ENCODE data around the gene ADM2. TPM values are rescaled to one million over a fixed set of nuclear protein-coding genes. Genes with fewer than 3 reads are reported as not detected.
A peak's percentile ranks its signal among the peaks of the same experiment; 100 is the strongest.

ADM2 gene
- total RNA-seq, 1 experiment from 2014 or later, result 10.9 TPM

- no peak for TF ChIP-seq FOXP4 (CRISPR knock-in tag; IDR thresholded peaks at IDR 0.05)
- no peak for TF ChIP-seq NFE2L1 (CRISPR knock-in tag; IDR thresholded peaks at IDR 0.05)
- no peak for TF ChIP-seq JUN (CRISPR knock-in tag; IDR thresholded peaks at IDR 0.05)
- no peak for TF ChIP-seq ATF3 (CRISPR knock-in tag; conservative IDR thresholded peaks at IDR 0.05)
- peaks cover 23% of the 10 kb centered on the region for H3K36me3 Mint-ChIP-seq
- ChIA-PET POLR2A (no interaction called here), CTCF (no interaction called here)
- H3K27ac Mint-ChIP-seq, result no peak overlapping the region
- no peaks in the 10 kb centered on the region for H3K4me1 Mint-ChIP-seq
- no peaks in the 10 kb centered on the region for H3K9me3 Mint-ChIP-seq
- no peak overlapping the region for H3K4me3 Mint-ChIP-seq
- ATAC-seq (peak; percentile 27; the same call in 1 of the 2 replicates), DNase-seq (ENCODE audit: low spot score) (no peak)
- H3K27me3 Mint-ChIP-seq (ENCODE audit: low read depth), result no peaks in the 10 kb centered on the region
Observed at GRCh38 chr22:50446708-50447575, 34.4 kb upstream of the ADM2 start.

- no peaks in the 10 kb centered on the region for H3K4me1 Mint-ChIP-seq
- no peaks in the 10 kb centered on the region for H3K9me3 Mint-ChIP-seq
- H3K27me3 Mint-ChIP-seq (ENCODE audit: low read depth), result no peaks in the 10 kb centered on the region
- no peak overlapping the region for H3K4me3 Mint-ChIP-seq
- H3K27ac Mint-ChIP-seq, result no peak overlapping the region
- DNase-seq (ENCODE audit: low spot score) (no peak), ATAC-seq (no peak)
- peaks cover 26% of the 10 kb centered on the region for H3K36me3 Mint-ChIP-seq
- ChIA-PET POLR2A (interaction anchor here (0.6 kb wide), 1 partner anchor 62 kb away, joined by 4 read pairs; no protein-coding TSS in a partner anchor), CTCF (no interaction called here)
- no peak for TF ChIP-seq GRHL2 (CRISPR knock-in tag; IDR thresholded peaks at IDR 0.05; ENCODE audit: insufficient replicate concordance, severe bottlenecking)
- TF ChIP-seq ZNF423 (CRISPR knock-in tag; IDR thresholded peaks at IDR 0.05), result no peak
- TF ChIP-seq FOXJ3 (CRISPR knock-in tag; IDR thresholded peaks at IDR 0.05; ENCODE audit: borderline replicate concordance), result no peak
- TF ChIP-seq EMX1 (CRISPR knock-in tag; IDR thresholded peaks at IDR 0.05), result no peak
- TF ChIP-seq ZNF232 (CRISPR knock-in tag; IDR thresholded peaks at IDR 0.05), result no peak
- TF ChIP-seq ZMAT4 (CRISPR knock-in tag; IDR thresholded peaks at IDR 0.05), result no peak
- no peak for TF ChIP-seq MXD4 (CRISPR knock-in tag; IDR thresholded peaks at IDR 0.05; ENCODE audit: borderline replicate concordance)
- TF ChIP-seq FOXP1 (CRISPR knock-in tag; IDR thresholded peaks at IDR 0.05; ENCODE audit: borderline replicate concordance), result no peak
- no peak for TF ChIP-seq ESRRA (CRISPR knock-in tag; IDR thresholded peaks at IDR 0.05; ENCODE audit: borderline replicate concordance)
- no peak for TF ChIP-seq ZNF219 (CRISPR knock-in tag; IDR thresholded peaks at IDR 0.05; ENCODE audit: borderline replicate concordance)
- no peak for TF ChIP-seq SMAD4 (CRISPR knock-in tag; IDR thresholded peaks at IDR 0.05)
- no peak for TF ChIP-seq E2F4 (CRISPR knock-in tag; IDR thresholded peaks at IDR 0.05; ENCODE audit: borderline replicate concordance, low read depth)
- no peak for TF ChIP-seq OVOL2 (CRISPR knock-in tag; IDR thresholded peaks at IDR 0.05; ENCODE audit: borderline replicate concordance)
- TF ChIP-seq SP1 (CRISPR knock-in tag; conservative IDR thresholded peaks at IDR 0.05), result no peak
- TF ChIP-seq JUN (CRISPR knock-in tag; IDR thresholded peaks at IDR 0.05), result no peak
- TF ChIP-seq AFF4 (CRISPR knock-in tag; IDR thresholded peaks at IDR 0.05; ENCODE audit: borderline replicate concordance), result no peak
- no peak for TF ChIP-seq ATF2 (CRISPR knock-in tag; IDR thresholded peaks at IDR 0.05; ENCODE audit: borderline replicate concordance, low read depth)
- TF ChIP-seq ZBTB21 (CRISPR knock-in tag; IDR thresholded peaks at IDR 0.05; ENCODE audit: borderline replicate concordance), result no peak
Observed at GRCh38 chr22:50447576-50448551, 33.5 kb upstream of the ADM2 start.
